Stimulated activated CD8-positive, alpha-beta memory T cell treated with anti-CD3 and anti-CD28 coated beads, Interleukin-12 subunit alpha, Interleukin-12 subunit beta, amount 100 ng/mL, for 1 hour (primary cell): Measurements from ENCODE around the gene KIF5A.
A peak's percentile ranks its signal among the peaks of the same experiment; 100 is the strongest.

Source experiments
- DNase-seq: peaks from one replicate; pipeline ENCODE4 v3.0.0-alpha.2; 2020; ENCODE audit warnings: low read depth

Gene KIF5A

DNA sequence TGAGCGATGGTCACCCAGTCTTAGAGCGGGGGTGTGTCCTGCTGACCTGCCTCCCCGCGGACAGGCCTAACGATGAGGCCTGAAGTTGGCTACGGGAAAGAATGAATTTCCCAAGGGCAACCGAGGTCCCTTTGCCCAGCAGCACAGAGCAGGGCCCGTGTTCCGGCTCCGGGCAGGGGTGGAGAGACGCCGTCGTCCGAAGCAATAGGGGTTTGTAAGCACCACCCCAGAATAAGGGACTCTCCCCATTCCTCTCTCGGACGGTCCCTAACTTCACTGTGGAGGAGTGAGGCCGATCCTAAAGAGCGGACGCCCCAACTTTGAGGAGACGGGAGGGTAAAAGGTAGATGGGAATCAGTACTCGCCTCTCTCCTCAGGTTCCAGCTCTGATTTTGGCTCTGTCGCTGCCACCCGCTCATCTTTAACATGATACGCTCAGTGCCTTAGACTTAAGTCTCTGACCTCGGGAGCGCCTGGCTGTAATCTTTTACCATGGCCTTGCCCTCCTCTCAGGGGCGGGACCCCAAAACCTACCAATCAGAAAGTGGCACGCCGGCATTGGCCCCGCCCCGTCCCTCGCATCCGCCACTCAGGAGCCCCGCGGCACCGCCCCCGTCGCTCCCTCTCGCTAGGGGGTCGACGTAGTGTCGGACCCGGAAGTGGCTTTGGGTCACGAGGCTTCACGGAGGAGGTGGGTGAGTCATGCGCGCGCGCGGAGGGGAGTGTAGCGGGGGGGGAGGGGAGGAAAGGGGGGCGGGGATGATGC, 29.6 kb upstream of the KIF5A start, which contains the start of gene DDIT3:
Gene DDIT3 (minus strand): TSS at position 462 of the 766 bp plus-strand sequence. CDS start 3,108 bp downstream, outside the sequence.
- DNase-seq = peak; percentile 99

GRCh38 chr12:57521525-57522010, 28.3 kb upstream of the KIF5A start:
- DNase-seq = no peak

GRCh38 chr12:57522011-57522886, 27.6 kb upstream of the KIF5A start, which contains the start of gene MBD6:
Gene MBD6, plus strand, starts transcription at chr12:57522824. Its CDS starts 1,480 bp downstream, at chr12:57524304.
- DNase-seq = peak; percentile 74

DNA sequence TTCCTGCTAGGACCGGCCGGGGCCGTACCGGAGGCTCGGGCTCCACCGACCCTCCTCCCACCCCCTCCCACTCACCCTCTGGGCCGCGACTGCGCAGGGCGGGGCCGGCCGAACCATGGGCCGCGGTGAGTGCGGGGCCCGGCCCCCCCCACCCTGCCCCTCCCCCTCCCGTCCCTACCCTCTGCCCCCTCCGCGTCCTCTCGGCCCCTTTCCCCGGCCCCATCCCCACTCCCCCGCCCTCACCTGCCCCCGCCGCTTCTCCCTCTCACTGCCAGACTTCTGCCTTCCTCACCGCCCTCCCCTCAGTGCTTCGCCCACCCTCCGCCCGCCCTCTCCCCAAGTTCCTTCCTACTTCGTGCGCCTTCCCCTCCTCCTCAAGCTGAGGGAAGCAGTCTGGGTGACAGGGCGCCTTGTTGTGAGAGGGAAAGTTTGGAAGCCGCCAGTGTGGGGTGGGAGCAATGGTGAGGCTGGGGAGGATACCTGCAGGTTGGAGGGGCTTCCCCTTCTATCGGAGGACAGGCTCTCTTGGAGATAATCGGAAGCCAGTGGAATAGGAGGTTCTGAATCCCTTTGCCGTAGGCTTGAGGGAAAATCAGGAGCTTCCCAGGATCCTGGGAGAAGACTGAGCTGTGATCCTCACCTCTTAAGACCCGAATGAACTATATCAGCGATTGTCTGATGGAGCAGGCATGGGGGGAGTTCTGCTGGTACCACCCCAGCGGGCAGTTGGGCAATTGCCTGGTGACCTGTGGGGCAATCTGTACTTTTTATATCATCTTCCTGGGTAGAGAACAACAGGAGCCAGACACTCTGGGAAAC, 26.7 kb upstream of the KIF5A start:
- no peak for DNase-seq

GRCh38 chr12:57523706-57524614, 25.9 kb upstream of the KIF5A start:
- no peak for DNase-seq

DNA sequence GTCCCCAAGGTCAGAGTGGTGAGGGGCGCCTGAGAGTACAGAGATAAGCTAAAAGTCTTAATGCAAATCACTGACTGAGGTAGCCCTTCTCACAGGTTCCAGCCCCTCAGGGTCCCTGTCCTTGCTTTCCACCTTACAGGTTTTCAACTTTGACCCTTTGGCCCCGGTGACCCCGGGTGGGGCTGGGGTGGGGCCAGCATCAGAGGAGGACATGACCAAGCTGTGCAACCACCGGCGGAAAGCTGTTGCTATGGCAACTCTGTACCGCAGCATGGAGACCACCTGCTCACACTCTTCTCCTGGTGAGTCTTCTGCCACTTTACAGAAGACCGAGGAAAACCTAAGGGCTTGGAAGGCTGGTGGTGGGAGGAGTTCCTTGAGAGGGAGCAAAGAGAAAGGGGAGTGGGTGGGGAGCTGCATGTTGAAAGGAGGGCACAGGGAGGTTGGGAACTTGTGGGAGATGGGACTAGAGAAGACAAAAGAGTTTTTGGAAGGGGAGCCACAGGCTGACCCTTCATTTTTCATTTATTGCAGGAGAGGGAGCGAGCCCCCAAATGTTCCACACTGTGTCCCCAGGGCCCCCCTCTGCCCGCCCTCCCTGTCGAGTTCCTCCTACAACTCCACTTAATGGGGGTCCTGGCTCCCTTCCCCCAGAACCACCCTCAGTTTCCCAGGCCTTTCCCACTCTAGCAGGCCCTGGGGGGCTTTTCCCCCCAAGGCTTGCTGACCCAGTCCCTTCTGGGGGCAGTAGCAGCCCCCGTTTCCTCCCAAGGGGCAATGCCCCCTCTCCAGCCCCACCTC, 24.8 kb upstream of the KIF5A start:
- no peak for DNase-seq

DNA sequence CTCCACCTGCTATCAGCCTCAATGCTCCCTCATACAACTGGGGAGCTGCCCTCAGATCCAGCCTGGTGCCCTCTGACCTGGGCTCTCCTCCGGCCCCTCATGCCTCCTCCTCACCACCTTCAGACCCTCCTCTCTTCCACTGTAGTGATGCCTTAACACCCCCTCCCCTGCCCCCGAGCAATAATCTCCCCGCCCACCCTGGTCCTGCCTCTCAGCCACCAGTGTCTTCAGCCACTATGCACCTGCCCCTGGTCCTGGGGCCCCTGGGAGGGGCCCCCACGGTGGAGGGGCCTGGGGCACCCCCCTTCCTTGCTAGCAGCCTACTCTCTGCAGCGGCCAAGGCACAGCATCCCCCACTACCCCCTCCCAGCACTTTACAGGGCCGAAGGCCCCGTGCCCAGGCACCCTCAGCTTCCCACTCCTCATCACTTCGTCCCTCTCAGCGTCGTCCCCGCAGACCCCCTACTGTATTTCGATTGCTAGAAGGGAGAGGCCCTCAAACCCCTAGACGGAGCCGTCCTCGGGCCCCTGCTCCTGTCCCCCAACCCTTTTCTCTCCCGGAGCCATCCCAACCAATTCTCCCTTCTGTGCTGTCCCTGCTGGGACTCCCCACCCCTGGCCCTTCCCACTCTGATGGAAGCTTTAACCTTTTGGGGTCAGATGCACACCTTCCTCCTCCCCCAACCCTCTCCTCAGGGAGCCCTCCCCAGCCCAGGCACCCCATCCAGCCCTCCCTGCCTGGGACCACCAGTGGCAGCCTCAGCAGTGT, 24.0 kb upstream of the KIF5A start:
- DNase-seq = no peak

- DNase-seq = no peak
Observed at GRCh38 chr12:57526477-57527126, 23.2 kb upstream of the KIF5A start.

DNA sequence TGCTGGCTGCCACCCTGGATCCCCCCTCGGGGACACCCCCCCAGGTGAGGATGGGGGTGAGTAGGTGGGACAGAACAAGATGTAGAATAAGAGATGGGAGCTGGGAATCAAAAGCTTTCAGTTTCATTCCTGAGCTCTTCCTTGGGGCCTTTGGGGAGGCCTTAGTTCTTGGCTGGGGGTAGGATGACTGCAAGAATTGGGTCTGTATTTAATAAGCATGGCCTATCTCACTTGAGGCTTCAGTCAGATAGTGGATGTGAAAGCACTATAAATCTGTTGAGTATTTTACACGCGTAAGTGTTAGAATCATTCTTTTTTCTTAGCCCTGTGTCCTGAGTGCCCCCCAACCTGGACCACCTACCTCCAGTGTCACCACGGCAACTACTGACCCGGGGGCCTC, 22.7 kb upstream of the KIF5A start:
- no peak for DNase-seq

GRCh38 chr12:57528176-57528575, 21.7 kb upstream of the KIF5A start:
- DNase-seq = no peak

DNA sequence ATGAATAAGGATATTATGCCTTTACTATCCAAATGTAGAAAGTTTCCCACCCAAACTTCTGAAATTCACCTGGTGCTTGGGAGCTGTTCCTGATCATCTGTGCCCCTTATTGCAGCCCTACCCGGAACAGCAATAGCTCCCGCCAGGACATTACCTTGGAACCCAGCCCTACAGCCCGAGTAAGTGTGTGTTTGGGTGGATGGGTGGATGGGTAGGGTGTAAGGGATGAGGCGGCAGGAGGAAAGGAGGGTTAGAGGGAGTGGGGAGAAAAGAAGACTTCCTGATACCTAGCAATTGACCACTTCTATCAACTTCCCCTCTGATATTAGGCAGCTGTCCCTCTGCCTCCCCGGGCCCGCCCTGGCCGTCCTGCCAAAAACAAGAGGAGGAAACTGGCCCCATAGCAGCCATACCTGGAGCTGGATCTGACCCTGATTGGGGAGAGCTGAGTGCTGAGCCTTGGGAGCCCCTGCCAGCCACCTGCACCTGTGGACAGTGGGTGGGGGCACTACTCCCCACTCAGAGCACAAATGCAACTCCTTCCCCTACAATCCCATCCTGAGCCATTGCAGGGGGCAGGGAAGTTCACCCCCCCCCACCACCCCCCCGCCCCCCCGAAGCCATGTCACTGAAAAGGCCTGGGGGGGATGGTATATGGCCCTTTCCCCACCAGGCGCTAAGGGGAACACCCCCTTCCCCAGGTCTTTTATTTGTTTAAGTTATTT, 20.9 kb upstream of the KIF5A start:
- DNase-seq = no peak

DNA sequence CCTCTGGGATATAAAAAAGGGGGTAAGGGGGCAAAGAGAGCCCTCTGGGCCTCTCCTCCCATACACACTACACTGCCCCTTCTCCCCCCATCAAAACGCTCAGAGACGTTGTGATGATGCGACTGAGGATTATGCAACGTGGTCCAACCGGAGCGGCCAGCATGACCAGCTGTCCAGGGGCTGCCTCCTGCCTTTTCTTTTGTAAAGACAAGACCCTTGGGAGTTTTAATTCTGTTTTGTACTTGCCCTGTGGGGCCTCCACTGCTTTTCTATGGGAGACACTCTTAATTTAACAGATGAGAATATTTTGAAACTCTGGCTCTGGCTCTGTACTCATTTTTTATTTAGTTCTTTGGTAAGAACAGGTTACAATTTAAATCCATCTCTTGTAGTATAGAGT, 20.0 kb upstream of the KIF5A start:
- DNase-seq = no peak

GRCh38 chr12:57530396-57531142, 19.3 kb upstream of the KIF5A start:
- no peak for DNase-seq

GRCh38 chr12:57531836-57532235, 18.0 kb upstream of the KIF5A start:
- DNase-seq = no peak

DNA sequence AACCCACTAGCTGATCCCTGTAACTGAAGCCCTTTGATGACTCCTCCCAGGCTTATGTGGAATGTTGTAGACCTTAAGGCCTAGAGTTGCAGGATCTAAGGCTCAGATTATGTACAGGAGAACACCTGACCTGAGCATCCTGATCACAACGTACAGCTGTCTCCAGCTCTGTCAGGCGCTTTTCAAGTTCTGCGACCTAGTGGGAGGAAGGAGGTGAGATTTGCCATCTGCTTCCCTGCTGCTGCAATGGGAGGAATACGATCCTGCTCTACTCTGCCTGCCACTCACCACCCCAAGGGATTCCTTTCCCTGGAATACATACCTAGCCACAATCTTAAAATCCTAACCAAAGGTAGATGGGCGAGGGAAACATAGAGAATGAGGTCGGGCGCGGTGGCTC, 16.7 kb upstream of the KIF5A start:
- DNase-seq = no peak

- no peak for DNase-seq
Observed at GRCh38 chr12:57534250-57534649, 15.6 kb upstream of the KIF5A start.

DNA sequence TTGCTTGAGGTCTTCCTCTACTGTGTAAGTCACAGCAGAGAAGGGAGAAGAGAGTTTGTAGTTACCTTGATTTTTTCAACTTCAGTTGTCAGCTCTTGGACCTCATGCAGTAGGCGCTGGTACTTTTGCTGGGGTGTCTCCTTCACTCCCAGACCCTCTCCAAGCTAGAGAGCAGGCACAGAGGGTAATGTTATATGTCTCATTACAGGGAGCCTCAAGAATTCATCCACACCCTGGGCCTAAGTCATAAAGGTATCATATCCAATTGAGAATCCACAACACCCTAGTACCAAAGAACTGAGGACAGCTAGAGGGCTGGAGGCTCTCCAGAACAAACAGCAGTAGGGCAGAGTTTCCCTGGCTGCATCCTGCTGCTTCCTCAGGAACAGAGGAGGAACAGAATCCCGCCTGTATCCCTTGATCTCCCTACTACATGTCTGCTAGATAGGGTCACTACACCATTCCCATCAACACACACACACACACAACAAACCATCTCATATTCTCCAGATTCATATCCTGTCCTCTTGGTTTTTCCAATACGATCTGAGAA, 14.8 kb upstream of the KIF5A start:
- no peak for DNase-seq
